Measurements from ENCODE around the gene ACOXL.

ACOXL gene

DNA sequence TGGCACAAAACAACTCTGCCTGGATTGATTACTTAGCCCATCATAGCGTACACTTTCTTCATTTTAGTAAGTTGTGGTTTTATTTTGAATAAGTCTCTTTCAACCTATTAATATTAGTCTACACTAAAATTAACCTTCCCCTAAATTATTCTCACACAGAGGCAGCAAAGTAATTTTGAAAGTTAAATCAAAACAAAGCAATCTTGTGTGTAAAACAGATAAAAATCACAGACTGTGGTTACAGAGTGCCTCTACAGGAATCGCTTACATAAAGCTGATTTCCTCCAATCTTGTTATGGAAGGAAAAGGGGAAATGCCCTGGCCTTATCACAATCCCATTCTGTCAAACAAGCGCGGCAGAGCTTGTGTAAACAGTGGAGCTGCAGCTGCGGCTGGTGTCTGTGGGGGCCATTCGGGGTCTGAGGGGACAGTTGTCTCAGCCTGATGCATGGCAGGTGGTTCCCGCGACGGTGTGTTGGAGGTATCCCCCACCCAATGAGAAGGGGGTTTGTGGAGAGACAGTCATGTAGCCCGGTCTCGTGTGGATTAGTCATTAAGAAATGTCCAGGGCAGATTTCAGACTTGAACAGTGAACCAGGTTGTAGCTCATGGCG is 430.5 kb downstream of the ACOXL start:
- no peak for TF ChIP-seq JUND (IDR thresholded peaks at IDR 0.05; ENCODE audit: low read depth)
- no peak for DNase-seq (ENCODE audit: low read depth in 1 of 2, low spot score in 1 of 2)
- in situ Hi-C loops (cut with HindIII; ENCODE audit: low pct_unique_long_range_greater_than_20kb, low sequenced_read_pairs): no loop called here

DNA sequence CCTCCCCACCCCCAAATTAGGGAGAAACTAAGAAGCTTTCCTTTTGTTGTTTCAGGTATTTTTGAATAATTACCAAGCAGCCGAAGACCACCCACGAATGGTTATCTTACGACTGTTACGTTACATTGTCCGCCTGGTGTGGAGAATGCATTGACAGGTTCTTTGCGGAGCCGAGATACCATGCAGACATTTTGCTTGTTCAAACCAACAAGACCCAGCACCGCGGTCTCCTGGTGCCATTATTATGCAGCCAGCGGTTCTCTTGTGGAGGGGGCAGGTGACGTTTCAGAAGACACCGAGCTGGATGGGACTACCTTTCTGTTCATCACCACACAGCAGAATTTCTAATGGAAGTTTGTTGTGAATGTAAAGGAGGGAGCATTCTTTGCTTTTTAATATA is 431.7 kb downstream of the ACOXL start:
- no peak for TF ChIP-seq JUND (IDR thresholded peaks at IDR 0.05; ENCODE audit: low read depth)
- in situ Hi-C loops (cut with HindIII; ENCODE audit: low pct_unique_long_range_greater_than_20kb, low sequenced_read_pairs): no loop called here
- no peak for DNase-seq (ENCODE audit: low read depth in 1 of 2, low spot score in 1 of 2)

DNA sequence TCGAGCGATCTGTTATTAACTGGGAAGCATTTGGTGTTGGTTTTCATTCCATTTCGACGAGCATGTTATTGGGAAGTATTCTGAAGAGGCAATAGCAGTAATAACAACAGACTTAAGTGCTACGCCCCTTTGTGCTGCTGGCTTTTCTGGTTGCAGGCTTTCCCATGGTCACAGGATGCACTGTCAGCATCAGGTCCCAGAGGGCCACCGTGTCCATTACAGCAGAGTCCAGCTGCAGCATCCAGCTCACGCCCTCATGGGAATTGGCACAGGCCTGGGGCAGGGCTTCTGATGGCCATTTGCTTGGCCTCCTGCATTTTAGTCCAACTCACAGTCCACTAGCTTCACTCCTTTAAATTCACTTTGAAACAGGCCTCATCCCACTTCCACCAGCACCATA is 432.7 kb downstream of the ACOXL start:
- no peak for TF ChIP-seq JUND (IDR thresholded peaks at IDR 0.05; ENCODE audit: low read depth)
- DNase-seq (ENCODE audit: low read depth in 1 of 2, low spot score in 1 of 2): no peak
- in situ Hi-C loops (cut with HindIII; ENCODE audit: low pct_unique_long_range_greater_than_20kb, low sequenced_read_pairs): no loop called here

DNA sequence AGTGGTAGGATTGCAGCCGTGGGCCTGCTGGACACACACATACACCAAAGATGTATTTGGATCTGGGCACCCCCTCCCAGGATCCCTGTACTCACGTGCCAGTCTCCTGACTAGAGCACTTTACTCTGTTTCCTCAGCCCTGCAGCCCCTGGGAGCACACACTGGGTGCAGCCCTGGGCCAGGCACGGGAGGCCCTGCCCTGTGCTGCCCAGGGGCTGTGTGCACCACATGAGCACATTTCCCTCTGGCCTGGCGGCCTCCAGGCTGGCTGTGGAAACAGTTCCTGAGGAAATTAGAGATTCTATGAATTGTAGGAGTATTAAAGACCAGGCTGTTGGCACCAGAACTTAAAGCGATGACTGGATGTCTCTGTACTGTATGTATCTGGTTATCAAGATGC is 433.7 kb downstream of the ACOXL start:
- no peak for TF ChIP-seq JUND (IDR thresholded peaks at IDR 0.05; ENCODE audit: low read depth)
- DNase-seq (ENCODE audit: low read depth in 1 of 2, low spot score in 1 of 2): no peak
- in situ Hi-C loops (cut with HindIII; ENCODE audit: low pct_unique_long_range_greater_than_20kb, low sequenced_read_pairs): no loop called here

DNA sequence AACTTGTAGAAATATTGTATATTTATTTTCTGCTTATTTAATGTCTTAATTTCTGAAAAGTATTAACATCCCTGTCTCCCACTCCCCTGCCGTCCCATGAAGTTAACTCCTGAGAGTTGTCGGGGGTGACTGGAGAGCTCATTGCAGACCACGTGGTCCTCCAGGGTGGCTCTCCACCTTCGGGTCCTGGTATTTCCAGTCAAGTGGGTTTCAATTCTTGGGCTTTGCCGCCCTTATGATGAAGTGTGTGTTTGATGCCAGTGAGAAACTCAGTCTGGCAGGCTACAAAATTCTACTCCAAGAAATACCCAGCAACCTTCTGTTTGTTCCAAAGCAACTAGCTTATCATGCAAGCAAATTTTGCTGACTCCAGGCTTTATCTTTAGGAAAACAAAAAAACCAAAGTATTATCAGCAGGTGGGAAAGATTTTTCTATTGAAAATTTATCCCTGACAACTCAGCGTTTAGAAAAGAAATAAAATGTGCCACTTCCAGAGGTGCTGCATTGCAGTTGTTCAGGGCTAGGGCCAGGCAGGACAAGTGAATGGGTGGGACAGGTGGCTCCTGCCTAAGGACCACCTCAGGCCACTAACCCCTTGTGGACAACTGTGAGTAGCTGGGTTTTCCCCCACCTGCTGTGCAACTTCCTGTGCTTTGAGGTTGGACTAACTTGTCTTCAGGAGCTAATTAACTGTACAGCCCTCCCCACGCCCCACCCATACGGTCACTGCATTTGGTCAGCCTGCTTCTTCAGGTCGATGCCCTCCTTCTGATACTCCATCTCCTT is 434.9 kb downstream of the ACOXL start:
- in situ Hi-C loops (cut with HindIII; ENCODE audit: low pct_unique_long_range_greater_than_20kb, low sequenced_read_pairs): no loop called here
- no peak for DNase-seq (ENCODE audit: low read depth in 1 of 2, low spot score in 1 of 2)
- no peak for TF ChIP-seq JUND (IDR thresholded peaks at IDR 0.05; ENCODE audit: low read depth)

DNA sequence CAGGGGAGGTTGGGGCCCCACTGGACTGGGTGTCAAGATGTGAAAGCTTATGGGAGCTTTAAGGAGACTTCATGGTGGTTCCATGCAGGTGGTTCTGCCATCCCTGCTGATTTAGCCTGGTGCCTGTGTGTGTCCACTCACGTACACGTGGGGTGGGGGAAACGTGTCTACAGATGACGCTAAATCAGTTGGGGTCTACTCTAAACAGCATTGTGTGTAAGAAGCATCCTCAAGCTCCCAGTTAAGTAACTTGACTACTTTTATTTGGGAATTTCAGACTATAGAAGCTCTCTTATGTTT is 435.4 kb downstream of the ACOXL start:
- no peak for TF ChIP-seq JUND (IDR thresholded peaks at IDR 0.05; ENCODE audit: low read depth)
- DNase-seq (ENCODE audit: low read depth in 1 of 2, low spot score in 1 of 2): no peak
- in situ Hi-C loops (cut with HindIII; ENCODE audit: low pct_unique_long_range_greater_than_20kb, low sequenced_read_pairs): no loop called here
